H1 (cell line): ENCODE measurements around the gene SLC37A1. TPM values are rescaled to one million over a fixed set of nuclear protein-coding genes. Genes with fewer than 3 reads are reported as not detected.
A peak's percentile ranks its signal among the peaks of the same experiment; 100 is the strongest.

Experiments
- CTCF ChIA-PET: fragments of 300-600 bp; sonication (Branson Sonifier 250); formaldehyde crosslinking; loops from one replicate; lab custom pipeline; 2021; ENCODE audit not compliant: partially characterized antibody; lab: Charles Lee
- POLR2A ChIA-PET: fragments of 300-600 bp; sonication (Branson Sonifier 250); formaldehyde crosslinking; loops from one replicate; lab custom pipeline; 2021; ENCODE audit warnings: inconsistent platforms; ENCODE audit not compliant: partially characterized antibody; lab: Charles Lee
- DNase-seq, 2 experiments: peaks; one replicate each; pipeline versions ENCODE4 v3.0.0 to v3.0.0-alpha.2; 2010 to 2022; ENCODE audit warnings: low spot score in 2 of 2, low read depth in 1 of 2, mixed read lengths in 1 of 2
- FAIRE-seq: peaks from 2 replicates; lab custom pipeline; 2011; peaks lifted over from hg19 to GRCh38; lab: Jason Lieb, UNC
- H2AFZ ChIP-seq: 2 replicates; pipeline ENCODE4 v1.8.1; 2012; ENCODE audit warnings: low read length, inconsistent platforms
- H2AK5ac ChIP-seq: 2 replicates; pipeline ENCODE4 v1.6.1; 2013; ENCODE audit warnings: low read depth, low read length
- H2BK120ac ChIP-seq: replicated peaks from 2 replicates; pipeline ENCODE3; 2013; ENCODE audit warnings: low read depth, low read length, inconsistent platforms
- H2BK12ac ChIP-seq: 2 replicates; pipeline ENCODE4 v1.6.1; 2013; ENCODE audit warnings: low read depth, low read length
- H2BK15ac ChIP-seq: 2 replicates; pipeline ENCODE4 v1.6.1; 2013; ENCODE audit warnings: low read length
- H2BK20ac ChIP-seq: 2 replicates; pipeline ENCODE4 v1.6.1; 2013; ENCODE audit warnings: low read length
- H2BK5ac ChIP-seq: 2 replicates; pipeline ENCODE4 v1.6.1; 2013; ENCODE audit warnings: low read depth, low read length
- H3K14ac ChIP-seq: 2 replicates; pipeline ENCODE4 v1.6.1; 2013; ENCODE audit warnings: inconsistent platforms; ENCODE audit not compliant: insufficient read length
- H3K18ac ChIP-seq: 2 replicates; pipeline ENCODE4 v1.6.1; 2013; ENCODE audit warnings: low read length; ENCODE audit errors: extremely low read depth
- H3K23ac ChIP-seq: 2 replicates; pipeline ENCODE4 v1.6.1; 2013; ENCODE audit warnings: inconsistent platforms; ENCODE audit not compliant: insufficient read length
- H3K23me2 ChIP-seq: 2 replicates; pipeline ENCODE4 v1.6.1; 2013; ENCODE audit warnings: low read depth, low read length
- H3K27ac ChIP-seq: 2 replicates; pipeline ENCODE4 v1.6.1; 2011; ENCODE audit warnings: low read depth, low read length, inconsistent platforms
- H3K27me3 ChIP-seq, 4 experiments: replicated peaks in 1 of 4; 1 replicate in 1 of 4; 2 replicates in 3 of 4; pipeline versions ENCODE4 v1.6.1 to v1.8.1; 2011 to 2013; ENCODE audit warnings: low read length in 3 of 4, mild to moderate bottlenecking in 3 of 4, inconsistent platforms in 2 of 4, mixed read lengths in 2 of 4, moderate library complexity in 1 of 4; ENCODE audit not compliant: control insufficient read depth in 3 of 4, insufficient read depth in 3 of 4; ENCODE audit errors: extremely low read depth in 1 of 4
- H3K36me3 ChIP-seq, 4 experiments: 2 replicates each; pipeline versions ENCODE4 v1.6.1 to v1.8.1; 2011 to 2013; ENCODE audit warnings: mild to moderate bottlenecking in 4 of 4, low read length in 3 of 4, moderate library complexity in 2 of 4, control low read depth in 1 of 4, inconsistent platforms in 1 of 4; ENCODE audit not compliant: insufficient read depth in 4 of 4, control insufficient read depth in 2 of 4
- H3K4ac ChIP-seq: replicated peaks from 2 replicates; pipeline ENCODE3; 2013; ENCODE audit warnings: low read length, low read depth, mixed read lengths, inconsistent platforms; ENCODE audit not compliant: insufficient read length
- H3K4me1 ChIP-seq, 4 experiments: replicated peaks in 1 of 4; 1 replicate in 1 of 4; 2 replicates in 3 of 4; pipeline versions ENCODE4 v1.6.1 to v1.8.1; 2011 to 2013; ENCODE audit warnings: low read length in 3 of 4, inconsistent platforms in 2 of 4, mixed read lengths in 1 of 4; ENCODE audit not compliant: insufficient read depth in 4 of 4, control insufficient read depth in 3 of 4
- H3K4me2 ChIP-seq, 2 experiments: 2 replicates each; pipeline versions ENCODE4 v1.6.1 to v1.8.1; 2011 to 2013; ENCODE audit warnings: low read depth in 2 of 2, low read length in 2 of 2, control low read depth in 1 of 2, inconsistent platforms in 1 of 2, mild to moderate bottlenecking in 1 of 2; ENCODE audit not compliant: insufficient read depth in 1 of 2
- H3K4me3 ChIP-seq, 4 experiments: fragments of 200-600, 300-600 bp in 1 of 4; sonication (generic), shearing (Covaris generic), sonication (Bioruptor Twin) in 1 of 4; 2 replicates each; pipeline versions ENCODE4 v1.5.1 to v1.8.1; 2011 to 2016; ENCODE audit warnings: low read length in 4 of 4, low read depth in 3 of 4, control low read depth in 2 of 4, inconsistent platforms in 2 of 4, mild to moderate bottlenecking in 2 of 4, mixed read lengths in 1 of 4, moderate library complexity in 1 of 4; ENCODE audit not compliant: insufficient read depth in 2 of 4; ENCODE audit errors: extremely low read depth in 1 of 4
- H3K56ac ChIP-seq: replicated peaks from 2 replicates; pipeline ENCODE3; 2013; ENCODE audit warnings: low read depth, mild to moderate bottlenecking, mixed read lengths, low read length, inconsistent platforms; ENCODE audit not compliant: insufficient read length
- H3K79me1 ChIP-seq: 2 replicates; pipeline ENCODE4 v1.6.1; 2013; ENCODE audit warnings: low read depth, low read length, control low read depth
- H3K79me2 ChIP-seq, 2 experiments: 2 replicates each; pipeline versions ENCODE4 v1.6.1 to v1.8.1; 2012 to 2013; ENCODE audit warnings: low read length in 2 of 2, mild to moderate bottlenecking in 2 of 2, inconsistent platforms in 1 of 2; ENCODE audit not compliant: insufficient read depth in 2 of 2, control insufficient read depth in 1 of 2
- H3K9ac ChIP-seq, 4 experiments: replicated peaks in 1 of 4; 1 replicate in 1 of 4; 2 replicates in 3 of 4; pipeline versions ENCODE4 v1.6.1 to v1.8.1; 2011 to 2013; ENCODE audit warnings: low read depth in 3 of 4, low read length in 3 of 4, control low read depth in 2 of 4, mild to moderate bottlenecking in 2 of 4, moderate library complexity in 2 of 4, inconsistent platforms in 1 of 4; ENCODE audit errors: extremely low read depth in 1 of 4
- H3K9me3 ChIP-seq, 2 experiments: 2 replicates each; pipeline versions ENCODE4 v1.6.1 to v1.8.1; 2012 to 2013; ENCODE audit warnings: mild to moderate bottlenecking in 2 of 2, moderate library complexity in 2 of 2, control low read depth in 1 of 2, inconsistent platforms in 1 of 2, low read depth in 1 of 2, low read length in 1 of 2, mixed read lengths in 1 of 2; ENCODE audit not compliant: insufficient read depth in 2 of 2
- H4K20me1 ChIP-seq, 2 experiments: replicated peaks in 1 of 2; 2 replicates each; pipeline versions ENCODE3 to v1.8.1; 2011 to 2013; ENCODE audit warnings: inconsistent platforms in 2 of 2, low read length in 2 of 2, mild to moderate bottlenecking in 1 of 2; ENCODE audit not compliant: insufficient read depth in 2 of 2, control insufficient read depth in 1 of 2
- H4K5ac ChIP-seq: 2 replicates; pipeline ENCODE4 v1.6.1; 2013; ENCODE audit warnings: low read length, low read depth, mixed read lengths, inconsistent platforms; ENCODE audit not compliant: insufficient read length
- H4K8ac ChIP-seq: 2 replicates; pipeline ENCODE4 v1.8.0; 2013; ENCODE audit warnings: mild to moderate bottlenecking, moderate library complexity, low read length, inconsistent platforms; ENCODE audit not compliant: insufficient read depth; ENCODE audit errors: extremely low read depth
- H4K91ac ChIP-seq: replicated peaks from 2 replicates; pipeline ENCODE3; 2013; ENCODE audit warnings: low read length, mixed read lengths, inconsistent platforms; ENCODE audit not compliant: insufficient read length
- E2F6 ChIP-seq: IDR thresholded peaks from 2 replicates; pipeline ENCODE4 v1.6.1; 2012; ENCODE audit warnings: inconsistent platforms
- ZNF274 ChIP-seq: IDR thresholded peaks from 2 replicates; pipeline ENCODE4 v1.7.0; 2012; ENCODE audit warnings: low read length, borderline replicate concordance; ENCODE audit errors: extremely low read depth
- WGBS, 2 experiments: shearing (Covaris generic) in 1 of 2; methylation state at CpG; one replicate each; pipeline versions ENCODE4 v1.1.6 to v1.1.7; 2013 to 2015; ENCODE audit warnings: low lambda C conversion rate in 2 of 2, mixed read lengths in 2 of 2, inconsistent platforms in 1 of 2, low coverage in 1 of 2, missing lambda C conversion rate in 1 of 2; ENCODE audit not compliant: insufficient replicate concordance in 2 of 2, insufficient coverage in 1 of 2, insufficient read length in 1 of 2; ENCODE audit errors: extremely low coverage in 1 of 2, missing lambda C conversion rate in 1 of 2; 5-methylcytosine and 5-hydroxymethylcytosine counted together
- polyA plus RNA-seq, 7 experiments: library from polyadenylated mRNA; depleted of rRNA in 3 of 7; stranded (reverse) in 5 of 7; unstranded in 2 of 7; fragments of >200 nt in 5 of 7; fragments of 200-250 nt in 2 of 7; gene quantifications; 1 replicate in 5 of 7; 2 replicates in 1 of 7; 4 replicates in 1 of 7; pipeline versions ENCODE4 v1.2.1 to v1.2.3, GENCODE V29; 2011 to 2013; ENCODE audit warnings: missing spikeins in 2 of 7, mixed read lengths in 2 of 7
- total RNA-seq: library from RNA; stranded (reverse); fragmentation: NEBNext Ultra II Directional; extraction: Animal tissue kit (Norgen Biotek cat#: 25700); gene quantifications from 2 replicates; pipeline ENCODE4 v1.2.1, GENCODE V29; 2021

SLC37A1 gene
- total and polyA plus RNA-seq, 2 of the 8 experiments (the other 6 are each of a cell fraction or from before 2014, with no cell fraction given): 15.6 to 30.9 TPM

- 90% methylated on average over 20 of the region's 20 CpGs; no CpG with 5 or more reads in 1 of the 2 experiments for WGBS, 2 experiments
- Histone ChIP-seq H3K23ac (no peak overlapping the region), H3K27ac (no peak overlapping the region), H2AFZ (no peak overlapping the region), H3K36me3 (no peaks in the 10 kb centered on the region), H3K56ac (no peak overlapping the region), H2BK120ac (no peak overlapping the region), H3K4me2 (no peak overlapping the region), H3K18ac (no peak overlapping the region), H2BK15ac (no peak overlapping the region), H3K79me1 (no peaks in the 10 kb centered on the region), H3K79me2 (no peaks in the 10 kb centered on the region), H4K20me1 (no peaks in the 10 kb centered on the region), H3K4me1 (no peaks in the 10 kb centered on the region; a peak in 1 of 7 replicates), H3K27me3 (no peaks in the 10 kb centered on the region), H2AK5ac (no peak overlapping the region), H2BK5ac (no peak overlapping the region), H3K9me3 (peaks cover 0 to 3% of the 10 kb centered on the region in 2 experiments; a peak in 1 of 4 replicates), H3K23me2 (no peaks in the 10 kb centered on the region), H3K4ac (no peak overlapping the region), H2BK12ac (no peak overlapping the region), H4K91ac (no peak overlapping the region), H2BK20ac (no peak overlapping the region), H3K4me3 (no peak overlapping the region), H4K8ac (no peak overlapping the region), H3K9ac (no peak overlapping the region), H3K14ac (no peak overlapping the region), H4K5ac (no peak overlapping the region)
- DNase-seq (no peak), FAIRE-seq (no peak)
- CTCF ChIA-PET: interaction anchor here (1.0 to 1.9 kb wide), 4 partner anchors 10 to 234 kb away, joined by 3 to 13 read pairs (median 4); no protein-coding TSS in a partner anchor
- no peak for TF ChIP-seq ZNF274
- 0 out of 2 replicates have a peak, but pooled peaks have one; percentile 26 for TF ChIP-seq E2F6
- POLR2A ChIA-PET: interaction anchor here (1.1 kb wide), 1 partner anchor 11 kb away, joined by 3 read pairs; no protein-coding TSS in a partner anchor
These were observed 70.0 kb downstream of the SLC37A1 start for GRCh38 chr21:42583477-42584295.
